NCI-H1092 (cell line): ENCODE measurements around the gene NR6A1.

Source experiments
- DNase-seq: peaks from one replicate; lab custom pipeline; 2025; lab: John Stamatoyannopoulos, UW

Gene NR6A1

GRCh38 chr9:124471761-124472160 is 299.4 kb downstream of the NR6A1 start:
- no peak for DNase-seq

GRCh38 chr9:124470726-124471125 is 300.4 kb downstream of the NR6A1 start:
- no peak for DNase-seq

GRCh38 chr9:124470306-124470705 is 300.8 kb downstream of the NR6A1 start:
- DNase-seq, result no peak

GRCh38 chr9:124469011-124469832 is 301.9 kb downstream of the NR6A1 start:
- no peak for DNase-seq

- no peak for DNase-seq
Measured at GRCh38 chr9:124468061-124468740, 302.9 kb downstream of the NR6A1 start.

- no peak for DNase-seq
Measured at GRCh38 chr9:124467410-124468060, 303.6 kb downstream of the NR6A1 start.
